SH-SY5Y (cell line): ENCODE measurements around the gene RGS19.

Source experiments
- GATA2 ChIP-seq: IDR thresholded peaks from 2 replicates; pipeline ENCODE4 v1.6.1; 2011; ENCODE audit warnings: mild to moderate bottlenecking, low read depth, low read length
- GATA3 ChIP-seq: IDR thresholded peaks from 2 replicates; pipeline ENCODE4 v1.6.1; 2011; ENCODE audit warnings: low read depth, mild to moderate bottlenecking, low read length, moderate library complexity

The RGS19 gene

DNA sequence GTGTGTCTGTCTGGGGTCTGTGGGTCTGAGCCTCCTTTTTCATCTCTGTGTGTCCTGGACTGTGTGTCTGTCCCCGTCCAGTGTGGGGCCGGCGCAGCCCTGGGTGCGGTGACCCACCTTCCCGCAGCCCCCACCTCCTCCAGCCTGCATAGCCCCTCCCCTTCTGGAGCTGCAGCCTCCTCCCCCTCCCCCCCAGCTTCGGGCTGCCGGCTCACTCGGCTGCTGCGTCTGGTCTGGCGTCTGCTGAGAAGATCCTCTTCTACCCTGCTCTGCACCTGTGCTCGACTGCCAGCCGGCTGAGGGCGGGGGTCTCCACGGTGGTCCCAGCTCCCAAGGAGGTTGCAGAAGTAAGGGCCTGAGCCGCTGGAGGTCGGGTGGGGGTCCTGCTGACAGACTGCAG is 12.5 kb upstream of the RGS19 start:
- TF ChIP-seq GATA3 (no peak), GATA2 (no peak)

- TF ChIP-seq GATA2, result no peak
- no peak for TF ChIP-seq GATA3
These were observed 12.0 kb upstream of the RGS19 start for GRCh38 chr20:64091340-64091739.

- TF ChIP-seq GATA3 (no peak), GATA2 (no peak)
These were observed 10.8 kb upstream of the RGS19 start for GRCh38 chr20:64090165-64090564.

- TF ChIP-seq GATA2, result no peak
- TF ChIP-seq GATA3, result no peak
These were observed 7.5 kb upstream of the RGS19 start for GRCh38 chr20:64086801-64087200.

GRCh38 chr20:64084685-64085152 is 5.4 kb upstream of the RGS19 start:
- no peak for TF ChIP-seq GATA3
- no peak for TF ChIP-seq GATA2

DNA sequence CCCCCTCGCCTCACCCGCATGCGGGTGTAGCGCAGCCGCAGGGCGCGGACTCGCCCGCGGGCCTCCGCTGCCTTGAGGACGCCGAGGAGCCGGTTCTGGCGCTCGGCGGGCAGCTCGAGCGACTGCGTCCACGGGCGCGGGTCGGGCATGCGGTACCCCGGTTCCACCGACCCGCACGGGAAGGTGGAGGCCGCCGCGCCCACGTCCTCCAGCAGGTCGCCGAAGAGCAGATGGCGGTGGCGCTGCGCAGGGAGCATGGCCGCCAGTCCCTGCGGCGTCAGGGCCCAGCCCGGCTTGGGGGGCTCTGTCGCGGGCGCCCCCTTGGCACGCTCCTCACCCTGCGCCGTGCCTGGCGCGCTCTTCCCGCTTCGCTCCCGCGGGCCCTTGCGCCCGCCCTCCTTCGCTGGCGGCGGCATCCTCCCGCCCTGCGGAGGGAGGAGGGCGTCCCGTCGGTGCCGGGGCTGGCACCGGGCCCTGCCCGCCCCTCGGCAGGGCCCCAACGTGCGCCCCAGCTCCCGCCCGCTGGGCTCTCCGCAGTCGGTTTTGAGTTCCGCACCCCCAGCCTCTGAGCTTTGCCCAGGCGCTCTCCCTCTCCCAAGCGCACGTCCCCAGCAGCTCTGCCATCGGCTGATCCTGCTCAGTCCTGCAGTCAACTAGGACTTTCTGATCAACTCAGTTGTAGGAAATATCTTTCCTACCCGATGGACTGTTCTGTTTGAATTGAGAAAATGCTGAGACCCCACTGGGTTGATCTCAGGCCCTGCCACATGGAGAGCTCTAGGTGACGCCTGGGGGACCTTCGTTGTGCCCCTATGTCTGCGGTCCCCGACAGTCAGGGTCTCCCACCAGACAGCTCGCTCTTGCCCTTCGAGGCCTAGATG is 4.7 kb upstream of the RGS19 start, which contains the start of gene LKAAEAR1:
TSS of gene LKAAEAR1 (minus strand) at position 595 of the 881 bp plus-strand sequence. CDS start at position 416, 179 bp downstream.
- TF ChIP-seq GATA2, result no peak
- TF ChIP-seq GATA3, result no peak

GRCh38 chr20:64083378-64083803 is 4.1 kb upstream of the RGS19 start:
- TF ChIP-seq GATA3 (no peak), GATA2 (no peak)

GRCh38 chr20:64082820-64083377 is 3.6 kb upstream of the RGS19 start:
- no peak for TF ChIP-seq GATA3
- TF ChIP-seq GATA2, result no peak

GRCh38 chr20:64082126-64082731 is 2.9 kb upstream of the RGS19 start:
- no peak for TF ChIP-seq GATA2
- TF ChIP-seq GATA3, result no peak

DNA sequence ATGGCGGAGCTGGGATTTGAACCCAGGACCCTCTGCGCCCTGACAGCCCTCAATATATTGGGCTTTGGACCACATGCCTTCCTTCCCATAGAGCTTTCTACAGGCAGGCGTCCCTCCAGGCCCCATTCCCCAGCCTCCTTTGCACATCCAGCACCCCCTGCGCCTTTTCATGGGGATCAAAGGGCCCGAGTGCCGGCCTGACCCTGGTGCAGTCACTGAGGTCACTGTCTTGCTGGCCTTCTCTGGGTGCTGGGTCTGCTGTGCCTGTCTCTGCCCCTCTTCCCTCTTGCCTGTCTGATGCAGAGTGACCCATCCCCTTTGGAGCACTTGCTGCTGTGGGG is 2.3 kb upstream of the RGS19 start:
- TF ChIP-seq GATA3, result no peak
- no peak for TF ChIP-seq GATA2

DNA sequence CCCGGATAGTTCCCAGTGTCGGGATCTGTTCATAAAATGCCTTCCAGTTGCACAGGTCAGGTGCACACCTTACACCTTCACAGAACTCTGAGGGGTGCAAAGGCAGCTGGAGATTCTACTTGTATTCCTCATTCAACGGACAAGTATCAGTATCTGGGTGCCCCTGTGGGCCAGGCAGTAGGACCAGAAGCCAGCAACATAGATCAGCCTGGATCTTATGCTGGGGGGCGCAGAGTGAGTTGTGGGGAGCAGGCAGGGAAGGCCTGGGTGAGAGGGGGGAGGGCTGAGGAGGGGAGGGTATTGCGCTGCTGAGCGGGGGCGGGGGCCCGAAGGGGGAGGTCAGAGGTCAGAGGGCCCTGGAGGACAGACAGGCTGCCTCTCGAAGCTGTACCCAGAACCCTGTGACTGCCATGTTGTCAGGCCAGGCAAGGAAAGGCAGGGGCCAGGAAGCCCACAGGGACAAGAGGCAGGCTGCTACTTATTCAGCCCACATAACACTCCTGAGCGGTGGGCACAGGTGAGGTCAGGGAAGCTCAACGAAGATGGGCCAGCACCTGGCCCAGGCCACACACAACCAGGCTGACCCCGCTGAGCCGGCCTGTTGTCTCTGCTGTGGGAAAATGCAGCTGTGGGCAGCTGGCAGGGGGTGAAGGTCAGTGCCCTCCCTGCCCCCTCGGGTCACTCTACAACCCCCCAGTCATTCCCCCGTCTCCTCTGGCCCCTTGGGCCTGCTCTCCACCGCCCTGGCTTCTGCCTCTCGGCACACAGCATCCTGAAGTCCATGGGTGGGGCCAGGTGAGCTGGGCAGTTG is 1.7 kb upstream of the RGS19 start:
- TF ChIP-seq GATA2 (no peak), GATA3 (no peak)

DNA sequence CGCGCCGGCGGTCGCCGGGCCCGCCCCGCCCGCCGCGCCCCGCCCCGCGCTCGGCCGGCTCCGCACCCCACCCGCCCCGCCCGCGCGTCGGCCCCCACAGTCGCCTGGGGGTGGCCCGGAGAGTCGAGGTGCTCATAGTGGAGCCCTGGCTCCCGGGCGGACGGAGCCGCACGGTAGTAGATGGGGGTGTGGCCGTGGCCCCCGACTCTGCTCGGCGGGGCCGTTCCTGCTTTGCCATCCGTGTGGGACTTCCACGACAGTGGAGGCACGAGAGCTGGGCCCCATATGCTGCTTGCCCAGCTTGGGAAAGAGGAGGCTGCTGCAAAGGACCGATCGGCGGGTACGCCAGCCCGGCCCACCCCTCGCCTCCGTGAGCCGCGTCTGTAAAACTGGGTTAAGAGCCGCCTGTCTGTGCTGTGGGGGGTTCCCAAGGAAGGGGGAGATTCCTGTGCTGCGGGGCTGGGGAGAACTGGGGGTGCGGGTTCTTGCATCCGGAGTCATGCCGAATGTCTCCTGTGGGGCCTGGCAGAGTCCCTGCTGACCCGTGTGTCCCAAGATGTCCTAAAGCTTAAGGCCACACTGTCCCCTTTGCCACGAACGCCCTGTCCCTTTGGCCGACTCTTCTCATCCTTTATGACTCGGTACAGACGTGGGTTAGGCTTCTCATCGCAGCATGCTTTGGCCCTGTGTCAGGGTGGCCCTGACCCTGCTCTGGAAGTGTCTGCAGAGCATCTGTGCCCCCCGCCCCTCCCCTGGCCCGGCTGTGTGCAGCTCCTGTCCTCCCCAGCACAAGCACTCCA is 895 bp upstream of the RGS19 start, which contains the start of gene OPRL1:
TSS of gene OPRL1 (plus strand) at position 70 of the 800 bp plus-strand sequence. CDS start 12,639 bp downstream, outside the sequence.
- TF ChIP-seq GATA2 (no peak), GATA3 (no peak)

GRCh38 chr20:64078934-64079272 is 415 bp downstream of the RGS19 start:
- TF ChIP-seq GATA3, result no peak
